22Rv1 (cell line): ENCODE results near the gene SCO1.

Source experiments
- CTCF ChIP-seq: fragments of 450-650 bp; IDR thresholded peaks from 2 replicates; pipeline ENCODE4 v1.5.1; 2017; ENCODE audit warnings: mild to moderate bottlenecking
- ZFX ChIP-seq: fragments of 450-650 bp; IDR thresholded peaks from 2 replicates; pipeline ENCODE4 v1.6.1; 2017; ENCODE audit warnings: antibody characterized with exemption, borderline replicate concordance

- TF ChIP-seq CTCF (no peak), ZFX (no peak)
These were observed 8.4 kb upstream of the SCO1 start for GRCh38 chr17:10705727-10706126.
